SU-DHL-6 (cell line): ENCODE measurements around the gene GTF3C2.

Experiments
- H2AFZ ChIP-seq: fragments of 200-600 bp; sonication (generic); 2 replicates; pipeline ENCODE4 v1.6.1; 2014; ENCODE audit warnings: low read depth, mild to moderate bottlenecking, moderate library complexity, mixed read lengths, antibody characterized with exemption, low read length; ENCODE audit not compliant: severe bottlenecking
- H3F3A ChIP-seq: fragments of 200-600 bp; shearing (Covaris generic); 2 replicates; pipeline ENCODE4 v1.6.0; 2016; ENCODE audit warnings: antibody characterized with exemption, mild to moderate bottlenecking; ENCODE audit not compliant: insufficient read depth
- H3K27ac ChIP-seq: fragments of 200-600 bp; sonication (generic); 2 replicates; pipeline ENCODE4 v1.5.1; 2016; ENCODE audit warnings: low read depth, mild to moderate bottlenecking, low read length, moderate library complexity, mixed read lengths
- H3K27me3 ChIP-seq: fragments of 200-600 bp; sonication (generic), shearing (Covaris generic); 2 replicates; pipeline ENCODE4 v1.6.0; 2014; ENCODE audit warnings: mild to moderate bottlenecking, low read length
- H3K36me3 ChIP-seq: fragments of 200-600 bp; sonication (generic); 2 replicates; pipeline ENCODE4 v1.6.1; 2014; ENCODE audit warnings: mild to moderate bottlenecking, low read length, mixed read lengths
- H3K4me2 ChIP-seq: fragments of 300-600, 200-600 bp; shearing (Covaris generic), sonication (generic); 2 replicates; pipeline ENCODE4 v1.6.0; 2014; ENCODE audit warnings: low read length, low read depth, mild to moderate bottlenecking; ENCODE audit not compliant: poor library complexity, severe bottlenecking
- H3K4me3 ChIP-seq: fragments of 200-600 bp; sonication (generic); 2 replicates; pipeline ENCODE4 v1.5.1; 2014; ENCODE audit warnings: antibody characterized with exemption, low read length, mild to moderate bottlenecking, mixed read lengths; ENCODE audit not compliant: insufficient read depth, poor library complexity, severe bottlenecking
- H3K79me2 ChIP-seq: fragments of 200-600 bp; sonication (generic); 2 replicates; pipeline ENCODE4 v1.6.1; 2014; ENCODE audit warnings: mild to moderate bottlenecking, low read length, moderate library complexity; ENCODE audit not compliant: insufficient read depth
- H3K9ac ChIP-seq: fragments of 200-600 bp; sonication (generic); 2 replicates; pipeline ENCODE4 v1.7.0; 2014; ENCODE audit warnings: mild to moderate bottlenecking, low read length
- H3K9me2 ChIP-seq: fragments of 200-600 bp; sonication (generic); replicated peaks from 2 replicates; pipeline ENCODE4 v1.6.1; 2014; ENCODE audit warnings: low read length; ENCODE audit not compliant: insufficient read depth
- H3K9me3 ChIP-seq: fragments of 200-600 bp; sonication (generic); 2 replicates; pipeline ENCODE4 v1.6.1; 2014; ENCODE audit warnings: low read length, mixed read lengths; ENCODE audit not compliant: insufficient read depth
- H4K20me1 ChIP-seq: fragments of 200-600 bp; sonication (generic); 2 replicates; pipeline ENCODE4 v1.6.1; 2014; ENCODE audit warnings: low read depth, mild to moderate bottlenecking, antibody characterized with exemption, low read length, moderate library complexity, mixed read lengths
- EZH2phosphoT487 ChIP-seq: fragments of 200-600 bp; sonication (generic), shearing (Covaris generic); conservative IDR thresholded peaks from 2 replicates; pipeline ENCODE4 v1.6.1; 2018; ENCODE audit warnings: mild to moderate bottlenecking, antibody characterized with exemption, low read length, moderate library complexity, mixed read lengths
- TF ChIP-seq, protein P1 (sequence below): fragments of 200-600 bp; sonication (generic); IDR thresholded peaks from one replicate; pipeline ENCODE4 v1.5.1; 2017; ENCODE audit warnings: antibody characterized with exemption, mild to moderate bottlenecking, low read length, moderate library complexity; ENCODE audit not compliant: insufficient read depth, poor library complexity, severe bottlenecking

The GTF3C2 gene

GRCh38 chr2:27376866-27377617 lies 20.5 kb upstream of the GTF3C2 start:
- Histone ChIP-seq H3K4me2 (no peak overlapping the region), H3K9me2 (no peaks in the 10 kb centered on the region), H2AFZ (no peak overlapping the region), H3F3A (peaks cover 29% of the 10 kb centered on the region), H3K27me3 (no peaks in the 10 kb centered on the region), H3K79me2 (peaks cover 13% of the 10 kb centered on the region; the same call in 1 of the 2 replicates), H3K9ac (no peak overlapping the region), H3K27ac (no peak overlapping the region), H4K20me1 (no peaks in the 10 kb centered on the region), H3K36me3 (no peaks in the 10 kb centered on the region; the same call in 1 of the 2 replicates), H3K4me3 (no peak overlapping the region), H3K9me3 (no peaks in the 10 kb centered on the region)
- TF ChIP-seq EZH2phosphoT487, result no peak
- TF ChIP-seq, protein P1, sequence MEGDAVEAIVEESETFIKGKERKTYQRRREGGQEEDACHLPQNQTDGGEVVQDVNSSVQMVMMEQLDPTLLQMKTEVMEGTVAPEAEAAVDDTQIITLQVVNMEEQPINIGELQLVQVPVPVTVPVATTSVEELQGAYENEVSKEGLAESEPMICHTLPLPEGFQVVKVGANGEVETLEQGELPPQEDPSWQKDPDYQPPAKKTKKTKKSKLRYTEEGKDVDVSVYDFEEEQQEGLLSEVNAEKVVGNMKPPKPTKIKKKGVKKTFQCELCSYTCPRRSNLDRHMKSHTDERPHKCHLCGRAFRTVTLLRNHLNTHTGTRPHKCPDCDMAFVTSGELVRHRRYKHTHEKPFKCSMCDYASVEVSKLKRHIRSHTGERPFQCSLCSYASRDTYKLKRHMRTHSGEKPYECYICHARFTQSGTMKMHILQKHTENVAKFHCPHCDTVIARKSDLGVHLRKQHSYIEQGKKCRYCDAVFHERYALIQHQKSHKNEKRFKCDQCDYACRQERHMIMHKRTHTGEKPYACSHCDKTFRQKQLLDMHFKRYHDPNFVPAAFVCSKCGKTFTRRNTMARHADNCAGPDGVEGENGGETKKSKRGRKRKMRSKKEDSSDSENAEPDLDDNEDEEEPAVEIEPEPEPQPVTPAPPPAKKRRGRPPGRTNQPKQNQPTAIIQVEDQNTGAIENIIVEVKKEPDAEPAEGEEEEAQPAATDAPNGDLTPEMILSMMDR, result no peak

DNA sequence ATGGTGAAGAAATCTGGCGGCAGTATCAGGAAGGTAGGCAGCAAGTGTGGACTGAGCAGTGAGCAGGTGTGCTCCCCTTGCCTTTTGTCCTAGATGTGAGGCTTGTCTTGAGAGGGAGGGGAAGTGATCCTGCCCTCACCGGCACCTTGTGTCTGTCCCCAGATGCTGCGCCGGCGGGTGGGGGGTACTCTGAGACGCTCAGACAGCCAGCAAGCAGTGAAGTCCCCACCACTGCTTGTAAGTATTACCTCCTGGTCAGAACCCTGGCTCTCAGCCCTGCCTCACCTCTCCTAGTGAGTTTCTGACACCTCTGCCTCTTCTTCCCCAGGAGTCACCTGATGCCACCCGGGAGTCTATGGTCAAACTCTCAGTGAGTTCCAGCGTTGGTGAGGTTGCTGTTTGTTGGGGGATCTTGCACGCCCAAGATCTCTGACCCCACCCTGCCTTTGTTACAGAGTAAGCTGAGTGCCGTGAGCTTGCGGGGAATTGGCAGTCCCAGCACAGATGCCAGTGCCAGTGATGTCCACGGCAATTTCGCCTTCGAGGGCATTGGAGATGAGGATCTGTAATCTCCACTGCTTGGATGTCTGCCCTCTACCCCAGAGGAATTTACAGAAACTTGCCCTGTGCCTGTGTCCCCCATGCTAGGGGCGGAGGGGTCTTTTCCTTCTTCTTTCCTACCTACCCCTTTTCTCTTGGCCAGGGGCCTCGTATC lies 19.7 kb upstream of the GTF3C2 start:
- Histone ChIP-seq H3K27ac (no peak overlapping the region), H4K20me1 (no peaks in the 10 kb centered on the region), H3K4me2 (no peak overlapping the region), H3K27me3 (no peaks in the 10 kb centered on the region), H3K36me3 (no peaks in the 10 kb centered on the region; the same call in 1 of the 2 replicates), H3K9ac (no peak overlapping the region), H3F3A (peaks cover 22% of the 10 kb centered on the region), H3K9me3 (no peaks in the 10 kb centered on the region), H2AFZ (no peak overlapping the region), H3K9me2 (no peaks in the 10 kb centered on the region), H3K79me2 (peaks cover 20% of the 10 kb centered on the region; the same call in 1 of the 2 replicates), H3K4me3 (no peak overlapping the region)
- no peak for TF ChIP-seq EZH2phosphoT487
- TF ChIP-seq, protein P1, result no peak

DNA sequence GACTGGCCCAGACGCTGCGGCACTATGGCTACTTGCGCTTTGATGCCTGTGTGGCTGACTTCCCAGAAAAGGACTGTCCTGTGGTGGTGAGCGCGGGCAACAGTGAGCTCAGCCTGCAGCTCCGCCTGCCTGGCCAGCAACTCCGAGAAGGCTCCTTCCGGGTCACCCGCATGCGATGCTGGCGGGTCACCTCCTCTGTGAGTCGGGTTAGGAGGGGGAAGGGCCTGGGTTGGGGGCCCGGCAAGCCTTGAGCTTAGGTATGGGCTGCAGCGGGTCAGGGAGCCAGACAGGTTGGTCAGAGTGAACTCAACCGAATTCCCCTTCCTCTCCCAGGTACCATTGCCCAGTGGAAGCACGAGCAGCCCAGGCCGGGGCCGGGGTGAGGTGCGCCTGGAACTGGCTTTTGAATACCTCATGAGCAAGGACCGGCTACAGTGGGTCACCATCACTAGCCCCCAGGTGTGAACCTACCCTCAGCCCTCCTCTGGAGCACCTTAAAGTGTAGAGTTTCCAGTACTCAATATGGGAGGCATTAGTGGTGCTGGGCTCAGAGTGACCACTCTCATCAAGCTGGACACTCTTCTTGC lies 19.0 kb upstream of the GTF3C2 start:
- Histone ChIP-seq H2AFZ (no peak overlapping the region), H3K9me2 (no peaks in the 10 kb centered on the region), H3K36me3 (no peaks in the 10 kb centered on the region; the same call in 1 of the 2 replicates), H3K9ac (no peak overlapping the region), H4K20me1 (no peaks in the 10 kb centered on the region), H3K27me3 (no peaks in the 10 kb centered on the region), H3K79me2 (peaks cover 27% of the 10 kb centered on the region; the same call in 1 of the 2 replicates), H3K9me3 (no peaks in the 10 kb centered on the region), H3F3A (peaks cover 18% of the 10 kb centered on the region), H3K4me3 (no peak overlapping the region), H3K27ac (no peak overlapping the region), H3K4me2 (no peak overlapping the region)
- TF ChIP-seq, protein P1, result no peak
- TF ChIP-seq EZH2phosphoT487, result no peak
